ENCODE data around the gene FMO2. TPM values are rescaled to one million over a fixed set of nuclear protein-coding genes. Genes with fewer than 3 reads are reported as not detected.

Gene FMO2
- total and polyA plus RNA-seq, 2 donors (not counting 1 experiment from before 2014, with no cell fraction given) = 104 to 136 TPM

- peak; percentile 71 to 73 for DNase-seq (ENCODE audit: low read depth in 2 of 2)
- no peak overlapping the region for H3K4me3 ChIP-seq (replicated peaks in 1 of 4; ENCODE audit: control extremely low read depth in 1 of 4, insufficient read depth in 1 of 4, low read depth in 3 of 4, low read length in 4 of 4)
- no peaks in the 10 kb centered on the region for H3K36me3 ChIP-seq (ENCODE audit: control insufficient read depth, insufficient read depth, low read length)
- no peaks in the 10 kb centered on the region for H3K9me3 ChIP-seq (ENCODE audit: control insufficient read depth, insufficient read depth, low read depth, low read length)
- H3K9ac ChIP-seq (ENCODE audit: insufficient read depth, low read length) = no peak overlapping the region
- H2AFZ ChIP-seq (ENCODE audit: low read length) = no peak overlapping the region
- H3K4me2 ChIP-seq (ENCODE audit: extremely low read depth, insufficient read depth, low read length) = peak overlapping the region; percentile 23
- H3K27ac ChIP-seq (ENCODE audit: insufficient read depth, low read length) = peak overlapping the region; percentile 70
- no peaks in the 10 kb centered on the region for H4K20me1 ChIP-seq (ENCODE audit: control insufficient read depth, extremely low read depth, insufficient read depth, low read length)
- H3K79me2 ChIP-seq (ENCODE audit: control insufficient read depth, insufficient read depth, low read length) = no peaks in the 10 kb centered on the region
- H3K27me3 ChIP-seq (ENCODE audit: control insufficient read depth, insufficient read depth, low read length) = no peaks in the 10 kb centered on the region
- H3K4me1 ChIP-seq (ENCODE audit: control insufficient read depth, extremely low read depth, insufficient read depth, low read length) = peaks cover 16% of the 10 kb centered on the region
- TF ChIP-seq EZH2 (IDR thresholded peaks at IDR 0.05; ENCODE audit: low read length, missing control alignments) (no peak), CTCF (conservative IDR thresholded peaks at IDR 0.05 in 1 of 2, IDR thresholded peaks at IDR 0.05 in 1 of 2; ENCODE audit: low read depth in 1 of 2, low read length in 2 of 2) (no peak)
Observed at GRCh38 chr1:171219346-171220080, 34.4 kb downstream of the FMO2 start.

GRCh38 chr1:171220081-171220420, 35.0 kb downstream of the FMO2 start:
- DNase-seq (ENCODE audit: low read depth in 2 of 2) = peak; percentile 83 to 96
- Histone ChIP-seq H2AFZ (ENCODE audit: low read length) (no peak overlapping the region), H3K27ac (ENCODE audit: insufficient read depth, low read length) (peak overlapping the region; percentile 88), H3K9ac (ENCODE audit: insufficient read depth, low read length) (no peak overlapping the region), H3K27me3 (ENCODE audit: control insufficient read depth, insufficient read depth, low read length) (no peaks in the 10 kb centered on the region), H3K36me3 (ENCODE audit: control insufficient read depth, insufficient read depth, low read length) (no peaks in the 10 kb centered on the region), H3K4me3 (replicated peaks in 1 of 4; ENCODE audit: control extremely low read depth in 1 of 4, insufficient read depth in 1 of 4, low read depth in 3 of 4, low read length in 4 of 4) (peak overlapping the region in 3 of 4 experiments; percentile 22 to 25 (median 25)), H3K4me2 (ENCODE audit: extremely low read depth, insufficient read depth, low read length) (peak overlapping the region; percentile 83), H3K79me2 (ENCODE audit: control insufficient read depth, insufficient read depth, low read length) (no peaks in the 10 kb centered on the region), H3K4me1 (ENCODE audit: control insufficient read depth, extremely low read depth, insufficient read depth, low read length) (peaks cover 16% of the 10 kb centered on the region), H3K9me3 (ENCODE audit: control insufficient read depth, insufficient read depth, low read depth, low read length) (no peaks in the 10 kb centered on the region), H4K20me1 (ENCODE audit: control insufficient read depth, extremely low read depth, insufficient read depth, low read length) (no peaks in the 10 kb centered on the region)
- TF ChIP-seq CTCF (conservative IDR thresholded peaks at IDR 0.05 in 1 of 2, IDR thresholded peaks at IDR 0.05 in 1 of 2; ENCODE audit: low read depth in 1 of 2, low read length in 2 of 2) (no peak), EZH2 (IDR thresholded peaks at IDR 0.05; ENCODE audit: low read length, missing control alignments) (no peak)

GRCh38 chr1:171220581-171221054, 35.5 kb downstream of the FMO2 start:
- H3K27me3 ChIP-seq (ENCODE audit: control insufficient read depth, insufficient read depth, low read length) = no peaks in the 10 kb centered on the region
- peak overlapping the region; percentile 83 for H3K4me2 ChIP-seq (ENCODE audit: extremely low read depth, insufficient read depth, low read length)
- no peaks in the 10 kb centered on the region for H3K36me3 ChIP-seq (ENCODE audit: control insufficient read depth, insufficient read depth, low read length)
- H3K4me3 ChIP-seq (replicated peaks in 1 of 4; ENCODE audit: control extremely low read depth in 1 of 4, insufficient read depth in 1 of 4, low read depth in 3 of 4, low read length in 4 of 4) = peak overlapping the region; percentile 22 to 28 (median 25)
- peak overlapping the region; percentile 79 for H2AFZ ChIP-seq (ENCODE audit: low read length)
- no peaks in the 10 kb centered on the region for H4K20me1 ChIP-seq (ENCODE audit: control insufficient read depth, extremely low read depth, insufficient read depth, low read length)
- no peaks in the 10 kb centered on the region for H3K79me2 ChIP-seq (ENCODE audit: control insufficient read depth, insufficient read depth, low read length)
- peaks cover 16% of the 10 kb centered on the region for H3K4me1 ChIP-seq (ENCODE audit: control insufficient read depth, extremely low read depth, insufficient read depth, low read length)
- H3K9me3 ChIP-seq (ENCODE audit: control insufficient read depth, insufficient read depth, low read depth, low read length) = no peaks in the 10 kb centered on the region
- H3K9ac ChIP-seq (ENCODE audit: insufficient read depth, low read length) = peak overlapping the region; percentile 48
- DNase-seq (ENCODE audit: low read depth in 2 of 2) = peak; percentile 62 to 78
- TF ChIP-seq EZH2 (IDR thresholded peaks at IDR 0.05; ENCODE audit: low read length, missing control alignments) (no peak), CTCF (conservative IDR thresholded peaks at IDR 0.05 in 1 of 2, IDR thresholded peaks at IDR 0.05 in 1 of 2; ENCODE audit: low read depth in 1 of 2, low read length in 2 of 2) (peak in 1 of 2 donors; percentile 5)
- H3K27ac ChIP-seq (ENCODE audit: insufficient read depth, low read length) = peak overlapping the region; percentile 88
